OCI-LY1 (cell line): Measurements from ENCODE around the gene TRAPPC2L.

ENCODE experiments used
- H2AFZ ChIP-seq: fragments of 200-600 bp; sonication (generic), shearing (Covaris generic); 2 replicates; pipeline ENCODE4 v1.6.0; 2014; ENCODE audit warnings: antibody characterized with exemption, mild to moderate bottlenecking, low read length
- H3F3A ChIP-seq: fragments of 200-600 bp; sonication (generic), shearing (Covaris generic); 2 replicates; pipeline ENCODE4 v1.6.0; 2014; ENCODE audit warnings: mild to moderate bottlenecking, antibody characterized with exemption, low read length, moderate library complexity; ENCODE audit not compliant: insufficient read depth
- H3K27ac ChIP-seq: fragments of 200-600 bp; sonication (generic); 2 replicates; pipeline ENCODE4 v1.5.1; 2014; ENCODE audit warnings: low read length, mixed run types, mild to moderate bottlenecking, low read depth; ENCODE audit not compliant: poor library complexity, severe bottlenecking
- H3K27me3 ChIP-seq: fragments of 200-600 bp; sonication (generic); 2 replicates; pipeline ENCODE4 v1.6.0; 2014; ENCODE audit warnings: antibody characterized with exemption, mild to moderate bottlenecking, low read length, moderate library complexity; ENCODE audit not compliant: insufficient read depth
- H3K36me3 ChIP-seq: fragments of 200-600 bp; sonication (generic); 2 replicates; pipeline ENCODE4 v1.6.1; 2014; ENCODE audit warnings: mild to moderate bottlenecking, antibody characterized with exemption, low read length, moderate library complexity, mixed read lengths; ENCODE audit not compliant: insufficient read depth
- H3K4me1 ChIP-seq: fragments of 200-600 bp; sonication (generic); 2 replicates; pipeline ENCODE4 v1.5.1; 2014; ENCODE audit warnings: mild to moderate bottlenecking, low read length, moderate library complexity; ENCODE audit not compliant: insufficient read depth, severe bottlenecking
- H3K4me2 ChIP-seq: fragments of 200-600 bp; sonication (generic), shearing (Covaris generic); 2 replicates; pipeline ENCODE4 v1.6.1; 2014; ENCODE audit warnings: low read length
- H3K4me3 ChIP-seq: fragments of 200-600 bp; sonication (generic); 2 replicates; pipeline ENCODE4 v1.5.1; 2014; ENCODE audit warnings: low read length, low read depth, mild to moderate bottlenecking, mixed read lengths; ENCODE audit not compliant: poor library complexity, severe bottlenecking
- H3K79me2 ChIP-seq: fragments of 200-600 bp; shearing (Covaris generic); 2 replicates; pipeline ENCODE4 v1.6.1; 2016; ENCODE audit warnings: mixed run types, low read length, mixed read lengths; ENCODE audit not compliant: insufficient read depth
- H3K9ac ChIP-seq: fragments of 200-600 bp; sonication (generic), shearing (Covaris generic); 2 replicates; pipeline ENCODE4 v1.6.1; 2014; ENCODE audit warnings: mild to moderate bottlenecking, low read length, mixed read lengths
- H3K9me2 ChIP-seq: fragments of 200-600 bp; sonication (generic), shearing (Covaris generic); 2 replicates; pipeline ENCODE4 v1.6.1; 2014; ENCODE audit warnings: low read depth, mild to moderate bottlenecking, low read length, mixed read lengths
- H3K9me3 ChIP-seq: fragments of 200-600 bp; shearing (Covaris generic); 2 replicates; pipeline ENCODE4 v1.6.1; 2014; ENCODE audit warnings: low read length, mixed read lengths
- H4K20me1 ChIP-seq: fragments of 200-600 bp; sonication (generic), shearing (Covaris generic); 2 replicates; pipeline ENCODE4 v1.6.0; 2016; ENCODE audit warnings: mild to moderate bottlenecking, low read length; ENCODE audit not compliant: insufficient read depth
- CTCF ChIP-seq: fragments of 200-600 bp; sonication (generic), shearing (Covaris generic); IDR thresholded peaks from 2 replicates; pipeline ENCODE4 v1.5.1; 2017; ENCODE audit warnings: mild to moderate bottlenecking, antibody characterized with exemption, low read length, moderate library complexity, mixed read lengths
- EZH2 ChIP-seq: fragments of 200-600 bp; sonication (generic), shearing (Covaris generic); IDR thresholded peaks from 2 replicates; pipeline ENCODE4 v1.8.0; 2017; ENCODE audit warnings: borderline replicate concordance, mixed run types, mild to moderate bottlenecking, antibody characterized with exemption, low read length, moderate library complexity, mixed read lengths

TRAPPC2L gene

GRCh38 chr16:88836791-88837190 lies 20.1 kb upstream of the TRAPPC2L start:
- Histone ChIP-seq H3K27me3 (no peaks in the 10 kb centered on the region), H3K36me3 (no peaks in the 10 kb centered on the region), H3F3A (no peaks in the 10 kb centered on the region), H3K9me2 (no peaks in the 10 kb centered on the region), H4K20me1 (no peaks in the 10 kb centered on the region), H3K4me2 (no peak overlapping the region), H2AFZ (no peak overlapping the region), H3K4me3 (no peak overlapping the region), H3K4me1 (no peaks in the 10 kb centered on the region), H3K79me2 (no peaks in the 10 kb centered on the region), H3K9ac (no peak overlapping the region), H3K27ac (no peak overlapping the region), H3K9me3 (no peaks in the 10 kb centered on the region)
- TF ChIP-seq CTCF, result no peak
- no peak for TF ChIP-seq EZH2

GRCh38 chr16:88837806-88838205 lies 19.1 kb upstream of the TRAPPC2L start:
- Histone ChIP-seq H3F3A (no peaks in the 10 kb centered on the region), H3K27me3 (no peaks in the 10 kb centered on the region), H3K27ac (no peak overlapping the region), H4K20me1 (no peaks in the 10 kb centered on the region), H3K9me2 (no peaks in the 10 kb centered on the region), H3K36me3 (no peaks in the 10 kb centered on the region), H3K9ac (no peak overlapping the region), H3K9me3 (no peaks in the 10 kb centered on the region), H3K4me2 (no peak overlapping the region), H3K4me1 (no peaks in the 10 kb centered on the region), H2AFZ (no peak overlapping the region), H3K4me3 (no peak overlapping the region), H3K79me2 (no peaks in the 10 kb centered on the region)
- TF ChIP-seq EZH2, result no peak
- TF ChIP-seq CTCF, result no peak

GRCh38 chr16:88838566-88838965 lies 18.4 kb upstream of the TRAPPC2L start:
- no peaks in the 10 kb centered on the region for H3K4me1 ChIP-seq
- H3K9ac ChIP-seq, result no peak overlapping the region
- no peaks in the 10 kb centered on the region for H3K36me3 ChIP-seq
- H3K27me3 ChIP-seq, result no peaks in the 10 kb centered on the region
- TF ChIP-seq EZH2, result no peak
- TF ChIP-seq CTCF, result no peak
- H4K20me1 ChIP-seq, result no peaks in the 10 kb centered on the region
- H3K9me3 ChIP-seq, result no peaks in the 10 kb centered on the region
- H2AFZ ChIP-seq, result no peak overlapping the region
- no peak overlapping the region for H3K27ac ChIP-seq
- H3K4me2 ChIP-seq, result no peak overlapping the region
- no peaks in the 10 kb centered on the region for H3K9me2 ChIP-seq
- H3K4me3 ChIP-seq, result no peak overlapping the region
- no peaks in the 10 kb centered on the region for H3K79me2 ChIP-seq
- no peaks in the 10 kb centered on the region for H3F3A ChIP-seq
